ENCODE results near the gene FILIP1.
"Not testable (repeated sequence)": the region's sequence is repeated elsewhere in the genome, so short reads cannot be mapped to it uniquely, and the experiment has no call there.

FILIP1 gene

GRCh38 chr6:75422024-75422639 lies 71.5 kb downstream of the FILIP1 start:
- DNase-seq (ENCODE audit: insufficient read length, low spot score) = no peak
- FAIRE-seq = no peak

GRCh38 chr6:75421316-75422023 lies 72.1 kb downstream of the FILIP1 start:
- FAIRE-seq (no peak), DNase-seq (ENCODE audit: insufficient read length, low spot score) (no peak)

- no peak for DNase-seq (ENCODE audit: insufficient read length, low spot score)
- FAIRE-seq = no peak
Observed at GRCh38 chr6:75419980-75420379, 73.6 kb downstream of the FILIP1 start.

GRCh38 chr6:75419416-75419815 lies 74.2 kb downstream of the FILIP1 start:
- DNase-seq (ENCODE audit: insufficient read length, low spot score) (no peak), FAIRE-seq (no peak)

GRCh38 chr6:75418233-75418632 lies 75.4 kb downstream of the FILIP1 start:
- FAIRE-seq = no peak
- no peak for DNase-seq (ENCODE audit: insufficient read length, low spot score)

GRCh38 chr6:75416443-75416842 lies 77.2 kb downstream of the FILIP1 start:
- FAIRE-seq (no peak), DNase-seq (ENCODE audit: insufficient read length, low spot score) (no peak)

GRCh38 chr6:75415804-75416203 lies 77.8 kb downstream of the FILIP1 start:
- DNase-seq (ENCODE audit: insufficient read length, low spot score) (no peak), FAIRE-seq (no peak)

- DNase-seq (ENCODE audit: insufficient read length, low spot score) = no peak
- FAIRE-seq = no peak
Observed at GRCh38 chr6:75414445-75415021, 79.1 kb downstream of the FILIP1 start.

- no peak for FAIRE-seq
- no peak for DNase-seq (ENCODE audit: insufficient read length, low spot score)
Observed at GRCh38 chr6:75412969-75413662, 80.5 kb downstream of the FILIP1 start.

- DNase-seq (ENCODE audit: insufficient read length, low spot score); FAIRE-seq: not testable (repeated sequence)
Observed at GRCh38 chr6:75410564-75410963, 83.0 kb downstream of the FILIP1 start.

GRCh38 chr6:75409928-75410327 lies 83.7 kb downstream of the FILIP1 start:
- no peak for DNase-seq (ENCODE audit: insufficient read length, low spot score)
- peak; percentile 74 for FAIRE-seq

- FAIRE-seq (no peak), DNase-seq (ENCODE audit: insufficient read length, low spot score) (no peak)
Observed at GRCh38 chr6:75409286-75409685, 84.3 kb downstream of the FILIP1 start.

- FAIRE-seq = no peak
- DNase-seq (ENCODE audit: insufficient read length, low spot score) = no peak
Observed at GRCh38 chr6:75403563-75404080, 90.0 kb downstream of the FILIP1 start.

GRCh38 chr6:75402296-75402695 lies 91.3 kb downstream of the FILIP1 start:
- no peak for FAIRE-seq
- DNase-seq (ENCODE audit: insufficient read length, low spot score) = no peak

- FAIRE-seq = no peak
- DNase-seq (ENCODE audit: insufficient read length, low spot score) = no peak
Observed at GRCh38 chr6:75397656-75398465, 95.7 kb downstream of the FILIP1 start.

GRCh38 chr6:75397171-75397570 lies 96.4 kb downstream of the FILIP1 start:
- FAIRE-seq = no peak
- DNase-seq (ENCODE audit: insufficient read length, low spot score) = no peak

- no peak for FAIRE-seq
Observed at GRCh38 chr6:75396005-75396800, 97.4 kb downstream of the FILIP1 start.

GRCh38 chr6:75393806-75394205 lies 99.8 kb downstream of the FILIP1 start:
- no peak for FAIRE-seq

More at GRCh38 chr6:75396005-75396800, 97.4 kb downstream of the FILIP1 start:
- no peak for DNase-seq (ENCODE audit: insufficient read length, low spot score)

GRCh38 chr6:75391276-75391675 lies 102.3 kb downstream of the FILIP1 start:
- FAIRE-seq (no peak), DNase-seq (ENCODE audit: insufficient read length, low spot score) (no peak)

More at GRCh38 chr6:75393806-75394205, 99.8 kb downstream of the FILIP1 start:
- no peak for DNase-seq (ENCODE audit: insufficient read length, low spot score)
